ENCODE measurements around the gene ZNF777. TPM values are rescaled to one million over a fixed set of nuclear protein-coding genes. Genes with fewer than 3 reads are reported as not detected.

The ZNF777 gene
- total and polyA plus RNA-seq, 12 donors: 3.5 to 16.2 (median 11.8) TPM

GRCh38 chr7:149501651-149502050, 40.8 kb upstream of the ZNF777 start:
- H3K4me3 ChIP-seq: no peak overlapping the region
- intact Hi-C loops (cut with DNase I): no loop called here
- WGBS, 4 donors: 69 to 82% (median 79%) methylated on average over 2 to 13 of the region's 13 CpGs
- no peaks in the 10 kb centered on the region for H3K27me3 ChIP-seq
- H3K4me1 ChIP-seq (replicated peaks in 1 of 2): peaks cover 3 to 5% of the 10 kb centered on the region in 2 donors
- no peaks in the 10 kb centered on the region for H3K36me3 ChIP-seq (replicated peaks in 1 of 2)
- TF ChIP-seq CTCF (IDR thresholded peaks at IDR 0.05): no peak
- TF ChIP-seq POLR2A (IDR thresholded peaks at IDR 0.05): no peak
- no peaks in the 10 kb centered on the region for H3K9me3 ChIP-seq (replicated peaks in 1 of 3)
- no peak for DNase-seq
- H3K27ac ChIP-seq: no peak overlapping the region

GRCh38 chr7:149500910-149501309, 40.0 kb upstream of the ZNF777 start:
- intact Hi-C loops (cut with DNase I): no loop called here
- Histone ChIP-seq H3K9me3 (replicated peaks in 1 of 3) (no peaks in the 10 kb centered on the region), H3K4me1 (replicated peaks in 1 of 2) (peaks cover 6 to 8% of the 10 kb centered on the region in 2 donors), H3K27me3 (no peaks in the 10 kb centered on the region), H3K36me3 (replicated peaks in 1 of 2) (no peaks in the 10 kb centered on the region), H3K27ac (no peak overlapping the region), H3K4me3 (no peak overlapping the region)
- TF ChIP-seq POLR2A (IDR thresholded peaks at IDR 0.05): no peak
- no peak for TF ChIP-seq CTCF (IDR thresholded peaks at IDR 0.05)
- WGBS, 4 donors: 68 to 77% (median 71%) methylated on average over 4 of the region's 4 CpGs
- DNase-seq: no peak

GRCh38 chr7:149500201-149500600, 39.3 kb upstream of the ZNF777 start:
- intact Hi-C loops (cut with DNase I): no loop called here
- no peak overlapping the region for H3K27ac ChIP-seq
- no peak for DNase-seq
- no peaks in the 10 kb centered on the region for H3K9me3 ChIP-seq (replicated peaks in 1 of 3)
- no peak overlapping the region for H3K4me3 ChIP-seq
- peaks cover 10 to 15% of the 10 kb centered on the region in 2 donors for H3K4me1 ChIP-seq (replicated peaks in 1 of 2)
- no peak for TF ChIP-seq CTCF (IDR thresholded peaks at IDR 0.05)
- TF ChIP-seq POLR2A (IDR thresholded peaks at IDR 0.05): no peak
- no peaks in the 10 kb centered on the region for H3K36me3 ChIP-seq (replicated peaks in 1 of 2)
- H3K27me3 ChIP-seq: no peaks in the 10 kb centered on the region

GRCh38 chr7:149498811-149499210, 37.9 kb upstream of the ZNF777 start:
- TF ChIP-seq POLR2A (IDR thresholded peaks at IDR 0.05) (no peak), CTCF (IDR thresholded peaks at IDR 0.05) (no peak)
- H3K9me3 ChIP-seq (replicated peaks in 1 of 3): no peaks in the 10 kb centered on the region
- no peaks in the 10 kb centered on the region for H3K27me3 ChIP-seq
- 82 to 88% (median 87%) methylated on average over 6 of the region's 6 CpGs for WGBS, 4 donors
- H3K4me1 ChIP-seq (replicated peaks in 1 of 2): peaks cover 14 to 22% of the 10 kb centered on the region in 2 donors
- peaks cover 0 to 3% of the 10 kb centered on the region in 2 donors for H3K36me3 ChIP-seq (replicated peaks in 1 of 2)
- no peak overlapping the region for H3K27ac ChIP-seq
- no peak for DNase-seq
- no peak overlapping the region for H3K4me3 ChIP-seq
- intact Hi-C loops (cut with DNase I): loop anchor here in 1 of 2 donors (10.0 kb wide), 1 partner anchor 126 kb away; no protein-coding TSS in a partner anchor

Data from adrenal gland (tissue), 12 donors.